Glutamatergic neuron (in vitro differentiated cells): ENCODE data around the gene CTNNBIP1. TPM values are rescaled to one million over a fixed set of nuclear protein-coding genes. Genes with fewer than 3 reads are reported as not detected.

Experiments
- DNase-seq: peaks from one replicate; pipeline ENCODE4 v3.0.0; 2022
- H3K27ac Mint-ChIP-seq: one replicate; pipeline ENCODE4 v1.8.0; 2020; ENCODE audit warnings: mild to moderate bottlenecking, mixed read lengths, inconsistent platforms; ENCODE audit not compliant: unreplicated experiment
- H3K27me3 Mint-ChIP-seq: one replicate; pipeline ENCODE4 v1.8.0; 2020; ENCODE audit warnings: mild to moderate bottlenecking, moderate library complexity, mixed read lengths, inconsistent platforms; ENCODE audit not compliant: unreplicated experiment
- H3K36me3 Mint-ChIP-seq: one replicate; pipeline ENCODE4 v1.8.0; 2020; ENCODE audit warnings: mild to moderate bottlenecking, mixed read lengths, inconsistent platforms; ENCODE audit not compliant: unreplicated experiment
- H3K4me1 Mint-ChIP-seq: one replicate; pipeline ENCODE4 v1.8.0; 2020; ENCODE audit warnings: mild to moderate bottlenecking, low read depth, mixed read lengths, inconsistent platforms; ENCODE audit not compliant: unreplicated experiment
- H3K4me3 Mint-ChIP-seq: one replicate; pipeline ENCODE4 v1.8.0; 2020; ENCODE audit warnings: mild to moderate bottlenecking, mixed read lengths, inconsistent platforms; ENCODE audit not compliant: unreplicated experiment
- H3K9me3 Mint-ChIP-seq: one replicate; pipeline ENCODE4 v1.8.0; 2020; ENCODE audit warnings: mild to moderate bottlenecking, moderate library complexity, mixed read lengths, inconsistent platforms; ENCODE audit not compliant: unreplicated experiment
- CTCF ChIP-seq: fragments of 200-600 bp; sonication (generic); IDR thresholded peaks from one replicate; pipeline ENCODE4 v1.5.0; 2021; ENCODE audit not compliant: partially characterized antibody, unreplicated experiment
- total RNA-seq: library from RNA; stranded (reverse); fragmentation: NEBNext Ultra II Directional; extraction: Animal tissue kit (Norgen Biotek cat#: 25700); gene quantifications from one replicate; pipeline ENCODE4 v1.2.1, GENCODE V29; 2021; ENCODE audit not compliant: unreplicated experiment

The CTNNBIP1 gene
- total RNA-seq, 1 donor from 2014 or later, result 50.7 TPM

- TF ChIP-seq CTCF, result no peak
- Mint-ChIP-seq H3K27ac (no peak overlapping the region), H3K9me3 (no peaks in the 10 kb centered on the region), H3K4me3 (no peak overlapping the region), H3K4me1 (peaks cover 14% of the 10 kb centered on the region), H3K36me3 (no peaks in the 10 kb centered on the region), H3K27me3 (no peaks in the 10 kb centered on the region)
- DNase-seq, result no peak
These were observed 18.9 kb downstream of the CTNNBIP1 start for GRCh38 chr1:9891207-9891606.

GRCh38 chr1:9890224-9890731, 19.8 kb downstream of the CTNNBIP1 start:
- H3K4me3 Mint-ChIP-seq, result no peak overlapping the region
- H3K36me3 Mint-ChIP-seq, result no peaks in the 10 kb centered on the region
- no peak overlapping the region for H3K27ac Mint-ChIP-seq
- no peaks in the 10 kb centered on the region for H3K9me3 Mint-ChIP-seq
- peaks cover 17% of the 10 kb centered on the region for H3K4me1 Mint-ChIP-seq
- TF ChIP-seq CTCF, result no peak
- no peak for DNase-seq
- H3K27me3 Mint-ChIP-seq, result no peaks in the 10 kb centered on the region

GRCh38 chr1:9889411-9889810, 20.7 kb downstream of the CTNNBIP1 start:
- peaks cover 19% of the 10 kb centered on the region for H3K4me1 Mint-ChIP-seq
- H3K27me3 Mint-ChIP-seq, result no peaks in the 10 kb centered on the region
- no peak for DNase-seq
- TF ChIP-seq CTCF, result no peak
- H3K9me3 Mint-ChIP-seq, result no peaks in the 10 kb centered on the region
- no peak overlapping the region for H3K4me3 Mint-ChIP-seq
- H3K36me3 Mint-ChIP-seq, result no peaks in the 10 kb centered on the region
- no peak overlapping the region for H3K27ac Mint-ChIP-seq

GRCh38 chr1:9888886-9889285, 21.2 kb downstream of the CTNNBIP1 start:
- Mint-ChIP-seq H3K27ac (no peak overlapping the region), H3K9me3 (no peaks in the 10 kb centered on the region), H3K4me1 (peaks cover 21% of the 10 kb centered on the region), H3K27me3 (no peaks in the 10 kb centered on the region), H3K4me3 (no peak overlapping the region), H3K36me3 (no peaks in the 10 kb centered on the region)
- TF ChIP-seq CTCF, result no peak
- no peak for DNase-seq

GRCh38 chr1:9887070-9887469, 23.0 kb downstream of the CTNNBIP1 start:
- Mint-ChIP-seq H3K27ac (no peak overlapping the region), H3K27me3 (no peaks in the 10 kb centered on the region), H3K4me1 (peaks cover 22% of the 10 kb centered on the region), H3K9me3 (peaks cover 4% of the 10 kb centered on the region), H3K36me3 (no peaks in the 10 kb centered on the region), H3K4me3 (no peak overlapping the region)
- DNase-seq, result no peak
- no peak for TF ChIP-seq CTCF
